ENCODE results near the gene SPEN.

SPEN gene

GRCh38 chr1:15852828-15853302, 5.4 kb downstream of the SPEN start:
- in situ Hi-C loops (cut with HindIII; ENCODE audit: low sequenced_read_pairs) = no loop called here

GRCh38 chr1:15856888-15857287, 9.4 kb downstream of the SPEN start:
- H3K4me3 ChIP-seq (ENCODE audit: low read depth, low read length) = no peak overlapping the region
- TF ChIP-seq CTCF (IDR thresholded peaks at IDR 0.05; ENCODE audit: low read depth, low read length, missing control alignments) = no peak
- in situ Hi-C loops (cut with HindIII; ENCODE audit: low sequenced_read_pairs) = no loop called here
- no peak for DNase-seq (ENCODE audit: low read depth)

More at GRCh38 chr1:15852828-15853302, 5.4 kb downstream of the SPEN start:
- no peak overlapping the region for H3K4me3 ChIP-seq (ENCODE audit: low read depth, low read length)
- TF ChIP-seq CTCF (IDR thresholded peaks at IDR 0.05; ENCODE audit: low read depth, low read length, missing control alignments) = no peak
- DNase-seq (ENCODE audit: low read depth) = no peak

DNA sequence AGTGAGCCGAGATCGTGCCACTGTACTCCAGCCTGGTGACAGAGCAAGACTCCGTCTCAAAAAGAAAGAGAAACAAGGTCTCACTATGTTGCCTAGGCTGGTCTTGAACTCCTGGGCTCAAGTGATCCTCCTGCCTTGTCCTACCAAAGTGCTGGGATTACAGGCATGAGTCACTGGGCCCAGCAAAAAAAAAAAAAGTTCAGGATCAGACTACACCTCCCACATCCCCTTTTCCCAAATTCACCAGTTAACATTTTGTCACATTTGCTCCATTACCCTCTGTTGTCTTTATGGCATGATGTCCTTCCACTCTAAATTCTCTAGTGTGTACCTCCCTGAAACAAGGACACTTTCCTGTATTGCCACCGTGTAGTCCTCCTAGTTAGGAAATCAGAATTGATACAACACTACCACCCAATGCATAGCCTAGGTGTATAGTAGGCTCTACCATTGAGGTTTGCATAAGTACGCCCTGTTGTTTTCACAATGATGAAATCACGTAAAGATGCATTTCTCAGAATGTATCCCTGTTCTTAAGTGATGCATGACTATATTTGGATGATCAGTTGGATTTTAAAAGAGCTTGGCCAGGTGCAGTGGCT, 10.7 kb downstream of the SPEN start:
- TF ChIP-seq CTCF (IDR thresholded peaks at IDR 0.05; ENCODE audit: low read depth, low read length, missing control alignments) = no peak
- H3K4me3 ChIP-seq (ENCODE audit: low read depth, low read length) = no peak overlapping the region
- in situ Hi-C loops (cut with HindIII; ENCODE audit: low sequenced_read_pairs) = no loop called here
- no peak for DNase-seq (ENCODE audit: low read depth)

DNA sequence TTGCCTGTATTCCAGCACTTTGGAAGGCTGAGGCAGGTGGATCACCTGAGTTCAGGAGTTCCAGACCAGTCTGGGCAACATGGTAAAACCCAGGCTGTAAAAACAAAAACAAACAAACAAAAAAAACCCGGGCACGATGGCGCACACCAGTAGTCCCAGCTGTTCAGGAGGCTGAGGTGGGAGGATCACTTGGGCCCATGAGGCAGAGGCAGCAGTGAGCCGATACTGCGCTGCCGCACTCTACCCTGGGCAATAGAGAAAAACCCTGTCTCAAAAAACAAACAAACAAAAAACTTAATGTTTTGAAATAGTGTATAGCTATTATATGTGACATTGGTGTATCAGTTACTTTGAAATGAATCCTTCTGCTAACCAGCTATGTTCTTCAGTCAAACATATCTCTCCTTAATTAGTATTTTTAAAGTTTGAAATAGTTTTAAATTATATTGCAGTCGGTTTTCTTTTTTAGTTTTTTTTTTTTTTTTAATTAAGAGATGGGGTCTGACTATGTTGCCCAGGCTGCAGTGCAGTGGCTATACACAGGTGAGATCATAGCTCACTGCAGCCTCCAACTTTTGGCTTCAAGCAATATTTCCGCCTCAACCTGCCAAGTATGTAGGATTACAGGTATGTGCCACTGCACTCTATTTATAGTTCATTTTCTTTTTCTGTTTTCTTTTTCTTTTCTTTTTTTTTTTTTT, 11.3 kb downstream of the SPEN start:
- no peak overlapping the region for H3K4me3 ChIP-seq (ENCODE audit: low read depth, low read length)
- TF ChIP-seq CTCF (IDR thresholded peaks at IDR 0.05; ENCODE audit: low read depth, low read length, missing control alignments) = no peak
- no peak for DNase-seq (ENCODE audit: low read depth)
- in situ Hi-C loops (cut with HindIII; ENCODE audit: low sequenced_read_pairs) = no loop called here

- DNase-seq (ENCODE audit: low read depth) = no peak
These were observed 15.8 kb downstream of the SPEN start for GRCh38 chr1:15863156-15863901.

More at GRCh38 chr1:15863156-15863901, 15.8 kb downstream of the SPEN start:
- TF ChIP-seq CTCF (IDR thresholded peaks at IDR 0.05; ENCODE audit: low read depth, low read length, missing control alignments) = no peak
- H3K4me3 ChIP-seq (ENCODE audit: low read depth, low read length) = no peak overlapping the region
- in situ Hi-C loops (cut with HindIII; ENCODE audit: low sequenced_read_pairs) = no loop called here

All from astrocyte of the cerebellum (primary cell).